GM12878 (cell line): Measurements from ENCODE around the gene ENOX2. TPM values are rescaled to one million over a fixed set of nuclear protein-coding genes. Genes with fewer than 3 reads are reported as not detected.

Source experiments
- ATAC-seq: fragments of 200-7000 bp; cut with Tn5 transposase; 3 replicates; pipeline ENCODE4 v1.9.1; 2020; ENCODE audit warnings: mild to moderate bottlenecking, moderate library complexity
- BruUV-seq: library from RNA; stranded (reverse); fragments of 400-500 nt; replicated peaks from 2 replicates; lab custom pipeline; 2021; lab: Mats Ljungman, UMichigan
- CTCF ChIA-PET: fragments of 300-600 bp; sonication (Branson Sonifier 250); formaldehyde crosslinking; extraction: SDS; loops from one replicate; lab custom pipeline; 2021; ENCODE audit warnings: inconsistent platforms; lab: Yijun Ruan, JAX
- POLR2A ChIA-PET: fragments of 350-600 bp; formaldehyde crosslinking; extraction: SDS; loops from one replicate; lab custom pipeline; 2021; ENCODE audit warnings: inconsistent platforms; lab: Charles Lee
- RAD21 ChIA-PET: fragments of 300-600 bp; sonication (Branson Sonifier 250); formaldehyde crosslinking; loops from one replicate; lab custom pipeline; 2023; ENCODE audit warnings: antibody characterized with exemption; ENCODE audit not compliant: unreplicated experiment; lab: Charles Lee
- SMC1A ChIA-PET: fragments of 300-600 bp; sonication (Branson Sonifier 250); formaldehyde crosslinking; loops from one replicate; lab custom pipeline; 2023; ENCODE audit not compliant: unreplicated experiment, uncharacterized antibody; lab: Charles Lee
- DNase-seq: peaks from one replicate; pipeline ENCODE4 v3.0.0-alpha.2; 2011; ENCODE audit warnings: low read depth, low spot score
- FAIRE-seq: peaks from 3 replicates; lab custom pipeline; 2011; peaks lifted over from hg19 to GRCh38; lab: Jason Lieb, UNC
- H2AFZ ChIP-seq: 2 replicates; pipeline ENCODE4 v1.6.0; 2011; ENCODE audit warnings: low read depth, low read length, control low read depth; ENCODE audit not compliant: control insufficient read depth
- H3K27ac ChIP-seq: 2 replicates; pipeline ENCODE4 v1.5.1; 2011; ENCODE audit warnings: control low read depth; ENCODE audit not compliant: control insufficient read depth, insufficient read depth
- H3K27me3 ChIP-seq, 2 experiments: replicated peaks in 1 of 2; 2 replicates each; pipeline versions ENCODE4 v1.6.0 to v1.6.1; 2011; ENCODE audit warnings: low read length in 1 of 2; ENCODE audit not compliant: control insufficient read depth in 2 of 2, insufficient read depth in 2 of 2
- H3K36me3 ChIP-seq, 2 experiments: 2 replicates each; pipeline ENCODE4 v1.5.1; 2011; ENCODE audit warnings: low read length in 1 of 2; ENCODE audit not compliant: control insufficient read depth in 2 of 2, insufficient read depth in 2 of 2
- H3K4me1 ChIP-seq: 2 replicates; pipeline ENCODE4 v1.6.1; 2011; ENCODE audit warnings: mild to moderate bottlenecking, low read length, moderate library complexity, mixed read lengths; ENCODE audit not compliant: control insufficient read depth, insufficient read depth
- H3K4me2 ChIP-seq: 2 replicates; pipeline ENCODE4 v1.6.0; 2011; ENCODE audit warnings: control low read depth; ENCODE audit not compliant: control insufficient read depth, insufficient read depth
- H3K4me3 ChIP-seq: fragments of 200-600 bp; sonication (generic); 2 replicates; pipeline ENCODE4 v1.5.1; 2016
- H3K79me2 ChIP-seq: 2 replicates; pipeline ENCODE4 v1.6.0; 2011; ENCODE audit warnings: low read length; ENCODE audit not compliant: control insufficient read depth, insufficient read depth
- H3K9ac ChIP-seq: 2 replicates; pipeline ENCODE4 v1.8.0; 2011; ENCODE audit warnings: low read length, control low read depth, mixed read lengths; ENCODE audit not compliant: control insufficient read depth, insufficient read depth
- H3K9me3 ChIP-seq: replicated peaks from 3 replicates; pipeline ENCODE4 v1.5.1; 2011; ENCODE audit warnings: mild to moderate bottlenecking, low read length; ENCODE audit not compliant: control insufficient read depth, insufficient read depth
- H4K20me1 ChIP-seq: 2 replicates; pipeline ENCODE4 v1.6.0; 2011; ENCODE audit not compliant: control insufficient read depth, insufficient read depth
- CREB1 ChIP-seq: IDR thresholded peaks from 2 replicates; pipeline ENCODE4 v1.6.1; 2012; ENCODE audit warnings: low read depth, mild to moderate bottlenecking, inconsistent platforms
- DPF2 ChIP-seq: fragments of 450-650 bp; IDR thresholded peaks from 2 replicates; pipeline ENCODE4 v1.6.1; 2017; ENCODE audit warnings: mild to moderate bottlenecking
- POLR2AphosphoS5 ChIP-seq: IDR thresholded peaks from 2 replicates; pipeline ENCODE4 v1.6.1; 2011; ENCODE audit warnings: mild to moderate bottlenecking, low read length, inconsistent platforms
- RUNX3 ChIP-seq: IDR thresholded peaks from 2 replicates; pipeline ENCODE4 v1.6.1; 2012; ENCODE audit warnings: low read length, inconsistent platforms
- WGBS: methylation state at CpG from one replicate; pipeline ENCODE4 v1.1.6; 2016; ENCODE audit warnings: low lambda C conversion rate; ENCODE audit not compliant: insufficient replicate concordance, insufficient coverage; ENCODE audit errors: missing lambda C conversion rate; 5-methylcytosine and 5-hydroxymethylcytosine counted together
- in situ Hi-C: fragments of 300-500 bp; cut with MboI; formaldehyde crosslinking; loops from 9 replicates; pipeline ENCODE4 v1.14.3; 2018; ENCODE audit warnings: mixed read lengths
- intact Hi-C: fragments of 100-400 bp; cut with micrococcal nuclease; formaldehyde crosslinking; loops from one replicate; pipeline ENCODE4 v1.14.2; 2022; ENCODE audit not compliant: unreplicated experiment
- polyA plus RNA-seq, 11 experiments: library from polyadenylated mRNA; depleted of rRNA in 4 of 11; unstranded in 6 of 11; stranded (reverse) in 5 of 11; fragments of >200 nt; fragmentation: Nextera tagmentation in 4 of 11; fragmentation: Illumina TruSeq in 1 of 11; extraction: Ambion mirVana in 4 of 11; extraction: Trizol in 1 of 11; gene quantifications; 1 replicate in 1 of 11; 2 replicates in 10 of 11; pipeline versions ENCODE4 v1.2.1 to v1.2.3, GENCODE V29; 2011 to 2016; ENCODE audit warnings: inconsistent platforms in 2 of 11, missing spikeins in 2 of 11, low read depth in 1 of 11
- total RNA-seq, 4 experiments: library from RNA; depleted of rRNA in 3 of 4; stranded (reverse); fragments of >200 nt in 3 of 4; fragmentation: Illumina TruSeq in 1 of 4; extraction: Trizol in 1 of 4; gene quantifications; 2 replicates each; pipeline versions ENCODE4 v1.2.1 to v1.2.3, GENCODE V29; 2013 to 2021
- TF ChIP-seq, protein P1 (sequence below): IDR thresholded peaks from 2 replicates; pipeline ENCODE4 v1.6.1; 2012; ENCODE audit warnings: low read depth, low read length, improper control_type of control experiment
- TF ChIP-seq, protein P2 (sequence below): IDR thresholded peaks from 2 replicates; pipeline ENCODE4 v1.6.1; 2011; ENCODE audit warnings: borderline replicate concordance, low read depth, mild to moderate bottlenecking, moderate library complexity, mixed read lengths, low read length; ENCODE audit not compliant: insufficient read depth; ENCODE audit errors: extremely low read length
- TF ChIP-seq, protein P3 (sequence below): IDR thresholded peaks from 2 replicates; pipeline ENCODE4 v1.6.1; 2012; ENCODE audit warnings: low read depth, low read length, improper control_type of control experiment

Gene ENOX2
- total and polyA plus RNA-seq, 10 of the 15 experiments (the other 5 are each of a cell fraction or from before 2014, with no cell fraction given): 3.2 to 13.0 (median 7.7) TPM

DNA sequence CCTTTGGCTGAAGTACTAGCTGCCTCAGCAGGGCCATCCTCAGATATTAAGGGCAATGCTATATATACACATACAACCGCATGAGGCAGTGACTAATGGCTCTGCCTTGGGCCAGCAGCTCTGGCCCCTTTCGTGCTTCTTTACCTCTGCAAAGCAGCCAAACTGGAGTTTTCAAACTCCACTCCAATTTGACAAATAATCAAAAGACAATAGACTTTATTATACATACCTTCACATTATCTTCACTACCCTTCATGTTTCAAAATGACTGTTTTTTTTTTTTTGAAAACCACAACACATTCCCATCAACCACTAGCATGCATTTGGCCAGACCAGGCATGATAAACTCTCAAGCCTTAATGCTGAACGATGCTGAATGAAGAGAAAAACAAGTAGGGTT, 187.7 kb downstream of the ENOX2 start:
- Histone ChIP-seq H3K4me2 (no peak overlapping the region), H3K4me3 (no peak overlapping the region), H3K36me3 (no peaks in the 10 kb centered on the region), H3K9ac (no peak overlapping the region), H3K4me1 (no peaks in the 10 kb centered on the region), H3K27ac (no peak overlapping the region), H3K9me3 (no peaks in the 10 kb centered on the region), H2AFZ (no peak overlapping the region), H3K27me3 (no peaks in the 10 kb centered on the region), H3K79me2 (no peaks in the 10 kb centered on the region), H4K20me1 (no peaks in the 10 kb centered on the region)
- FAIRE-seq (no peak), DNase-seq (no peak), ATAC-seq (no peak)
- intact Hi-C loops: no loop called here
- ChIA-PET POLR2A (no interaction called here), RAD21 (no interaction called here), CTCF (no interaction called here), SMC1A (no interaction called here)
- in situ Hi-C loops: no loop called here
- WGBS: 47% methylated on average over 3 of the region's 3 CpGs
- TF ChIP-seq RUNX3: 0 out of 2 replicates have a peak, but pooled peaks have one; percentile 20
- TF ChIP-seq, protein P1, sequence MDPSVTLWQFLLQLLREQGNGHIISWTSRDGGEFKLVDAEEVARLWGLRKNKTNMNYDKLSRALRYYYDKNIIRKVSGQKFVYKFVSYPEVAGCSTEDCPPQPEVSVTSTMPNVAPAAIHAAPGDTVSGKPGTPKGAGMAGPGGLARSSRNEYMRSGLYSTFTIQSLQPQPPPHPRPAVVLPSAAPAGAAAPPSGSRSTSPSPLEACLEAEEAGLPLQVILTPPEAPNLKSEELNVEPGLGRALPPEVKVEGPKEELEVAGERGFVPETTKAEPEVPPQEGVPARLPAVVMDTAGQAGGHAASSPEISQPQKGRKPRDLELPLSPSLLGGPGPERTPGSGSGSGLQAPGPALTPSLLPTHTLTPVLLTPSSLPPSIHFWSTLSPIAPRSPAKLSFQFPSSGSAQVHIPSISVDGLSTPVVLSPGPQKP: no peak
- TF ChIP-seq, protein P2, sequence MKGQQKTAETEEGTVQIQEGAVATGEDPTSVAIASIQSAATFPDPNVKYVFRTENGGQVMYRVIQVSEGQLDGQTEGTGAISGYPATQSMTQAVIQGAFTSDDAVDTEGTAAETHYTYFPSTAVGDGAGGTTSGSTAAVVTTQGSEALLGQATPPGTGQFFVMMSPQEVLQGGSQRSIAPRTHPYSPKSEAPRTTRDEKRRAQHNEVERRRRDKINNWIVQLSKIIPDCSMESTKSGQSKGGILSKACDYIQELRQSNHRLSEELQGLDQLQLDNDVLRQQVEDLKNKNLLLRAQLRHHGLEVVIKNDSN: no peak
- BruUV-seq: no TSS peak

DNA sequence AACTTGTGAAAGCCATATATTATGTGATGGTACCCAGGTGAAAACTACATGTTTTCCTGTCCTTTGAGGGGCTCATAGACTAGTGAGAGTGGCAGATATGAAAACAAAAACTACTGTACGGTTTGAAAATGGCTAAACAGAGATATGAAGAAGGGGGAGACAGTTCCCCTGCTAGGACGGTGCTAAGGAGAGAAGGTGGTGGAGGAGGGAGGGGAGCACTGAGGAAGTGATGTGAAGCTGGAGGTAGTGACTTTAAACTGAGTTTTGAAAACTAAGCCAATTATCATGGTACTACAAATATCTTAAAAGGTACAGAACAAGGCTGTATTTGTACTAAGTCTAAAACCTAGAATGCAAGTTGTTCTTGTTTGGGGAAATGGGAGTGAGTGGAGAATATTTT, 188.3 kb downstream of the ENOX2 start:
- intact Hi-C loops (no loop called here), in situ Hi-C loops (no loop called here)
- Histone ChIP-seq H3K4me3 (no peak overlapping the region), H3K4me1 (no peaks in the 10 kb centered on the region), H4K20me1 (no peaks in the 10 kb centered on the region), H3K4me2 (no peak overlapping the region), H3K36me3 (no peaks in the 10 kb centered on the region), H3K9me3 (no peaks in the 10 kb centered on the region), H3K27me3 (no peaks in the 10 kb centered on the region), H3K27ac (no peak overlapping the region), H3K9ac (no peak overlapping the region), H2AFZ (no peak overlapping the region), H3K79me2 (no peaks in the 10 kb centered on the region)
- BruUV-seq: no TSS peak
- ChIA-PET SMC1A (no interaction called here), POLR2A (no interaction called here), CTCF (interaction anchor here (1.0 kb wide), 1 partner anchor 24 kb away, joined by 3 read pairs; no protein-coding TSS in a partner anchor), RAD21 (no interaction called here)
- TF ChIP-seq POLR2AphosphoS5 (no peak), CREB1 (no peak), DPF2 (no peak)
- TF ChIP-seq, protein P3, sequence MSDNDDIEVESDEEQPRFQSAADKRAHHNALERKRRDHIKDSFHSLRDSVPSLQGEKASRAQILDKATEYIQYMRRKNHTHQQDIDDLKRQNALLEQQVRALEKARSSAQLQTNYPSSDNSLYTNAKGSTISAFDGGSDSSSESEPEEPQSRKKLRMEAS: no peak
- no peak for FAIRE-seq
- DNase-seq: no peak
- 28% methylated on average over 2 of the region's 2 CpGs for WGBS
- ATAC-seq: no peak
